Activated CD8-positive, alpha-beta memory T cell treated with anti-CD3 and anti-CD28 coated beads, Interleukin-2, amount 50 U/mL, for 4 hours (primary cell): Measurements from ENCODE around the gene FNDC3A.
"Not testable (repeated sequence)": the region's sequence is repeated elsewhere in the genome, so short reads cannot be mapped to it uniquely, and the experiment has no call there.

ENCODE experiments used
- DNase-seq: peaks from one replicate; pipeline ENCODE4 v3.0.0-alpha.2; 2020

The FNDC3A gene

DNA sequence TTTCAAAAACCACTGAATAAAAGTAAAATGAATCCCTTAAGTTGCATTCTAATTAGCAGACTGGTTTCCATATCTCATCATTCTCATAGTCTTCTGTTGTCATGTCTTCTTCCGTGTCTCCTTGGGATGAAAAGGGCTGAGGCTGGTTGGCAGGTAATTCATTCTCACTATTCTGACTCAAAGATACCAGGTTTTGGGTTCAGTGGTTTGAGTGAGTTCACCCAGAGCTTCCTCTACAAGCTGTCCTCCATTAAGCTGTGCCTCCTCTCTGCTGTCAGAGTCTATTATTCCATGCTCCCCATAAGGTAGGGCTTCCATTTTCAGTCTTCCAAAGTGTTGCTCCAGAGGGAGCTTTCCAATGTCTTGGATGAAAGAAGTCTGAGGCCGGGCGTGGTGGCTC lies 68.3 kb downstream of the FNDC3A start:
- DNase-seq: no peak

DNA sequence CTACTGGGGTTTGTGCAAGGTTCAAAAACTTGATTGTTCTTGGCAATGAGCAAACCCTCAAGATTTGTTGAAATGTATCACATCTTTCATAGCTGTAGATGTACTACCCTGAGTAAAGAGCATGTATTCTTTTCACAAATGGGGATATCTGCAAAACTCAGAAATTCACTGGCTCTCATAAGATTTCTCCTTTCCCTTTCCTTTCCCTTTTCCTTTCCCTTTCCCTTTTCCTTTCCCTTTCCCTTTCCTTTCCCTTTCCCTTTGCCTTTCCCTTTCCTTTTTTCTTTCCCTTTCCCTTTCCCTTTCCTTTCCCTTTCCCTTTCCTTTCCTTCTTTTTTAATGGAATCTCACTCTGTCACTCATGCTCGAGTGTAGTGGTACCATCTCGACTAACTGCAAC lies 69.1 kb downstream of the FNDC3A start:
- DNase-seq: no peak

GRCh38 chr13:49046002-49046401 lies 70.3 kb downstream of the FNDC3A start:
- DNase-seq: no peak

- no peak for DNase-seq
Observed at GRCh38 chr13:49046519-49046918, 70.8 kb downstream of the FNDC3A start.

DNA sequence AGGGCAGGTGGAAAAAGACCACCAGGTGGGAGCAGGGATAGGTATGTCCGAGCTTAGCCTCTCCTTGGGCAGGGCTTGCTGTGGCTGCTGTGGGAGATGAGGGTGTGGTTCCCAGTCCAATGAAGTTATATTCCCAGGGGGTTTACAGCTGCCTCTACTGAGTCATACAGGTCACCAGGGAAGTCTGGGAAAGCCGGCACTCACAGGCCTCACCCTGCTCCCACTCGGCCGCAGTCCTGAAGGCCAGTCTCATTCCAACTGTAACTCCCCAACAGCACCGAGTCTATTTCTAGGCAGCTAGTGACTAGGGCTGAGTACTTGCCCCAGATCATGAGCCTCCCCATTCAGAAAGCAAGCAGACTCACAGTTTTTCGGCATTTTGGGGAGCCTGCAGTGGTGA lies 77.1 kb downstream of the FNDC3A start:
- no peak for DNase-seq

- DNase-seq: no peak
Observed at GRCh38 chr13:49053215-49053614, 77.5 kb downstream of the FNDC3A start.

DNA sequence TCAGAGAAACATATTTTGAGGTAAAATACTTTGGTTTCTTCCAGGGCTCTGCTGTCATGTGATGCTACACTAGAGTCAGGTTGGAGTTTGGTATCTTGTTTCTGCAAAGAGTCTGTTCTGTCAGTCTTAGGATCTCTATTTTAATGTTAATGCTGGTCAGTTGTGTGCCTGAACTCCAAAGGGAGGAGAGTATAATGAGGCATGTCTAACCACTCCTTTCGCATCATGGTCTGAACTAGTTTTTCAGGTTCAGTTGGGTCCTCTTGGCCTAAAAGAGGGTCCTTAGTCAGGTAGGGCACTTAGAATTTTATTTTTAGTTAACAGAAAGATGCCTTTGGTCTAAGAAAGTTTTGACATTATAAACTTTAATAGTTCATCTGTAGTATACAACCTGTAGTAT lies 78.2 kb downstream of the FNDC3A start:
- DNase-seq: no peak

DNA sequence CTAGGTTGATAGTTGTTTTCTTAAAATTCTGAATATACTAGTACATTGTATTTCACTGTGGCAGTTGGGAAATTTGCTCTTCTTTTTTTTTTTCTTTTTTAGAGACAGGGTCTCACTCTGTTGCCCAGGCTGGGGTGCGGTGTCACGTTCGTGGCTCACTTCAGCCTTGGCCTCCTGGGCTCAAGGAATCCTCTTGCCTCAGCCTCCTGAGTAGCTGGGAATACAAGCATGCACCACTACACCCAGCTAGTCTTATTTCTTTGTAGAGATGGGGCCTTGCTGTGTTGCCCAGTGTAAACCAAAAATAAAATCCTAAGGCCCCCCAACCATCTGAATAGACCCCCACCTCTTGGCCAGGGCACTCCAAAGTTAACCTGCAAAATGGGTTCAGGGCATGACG lies 79.3 kb downstream of the FNDC3A start:
- DNase-seq: no peak

DNA sequence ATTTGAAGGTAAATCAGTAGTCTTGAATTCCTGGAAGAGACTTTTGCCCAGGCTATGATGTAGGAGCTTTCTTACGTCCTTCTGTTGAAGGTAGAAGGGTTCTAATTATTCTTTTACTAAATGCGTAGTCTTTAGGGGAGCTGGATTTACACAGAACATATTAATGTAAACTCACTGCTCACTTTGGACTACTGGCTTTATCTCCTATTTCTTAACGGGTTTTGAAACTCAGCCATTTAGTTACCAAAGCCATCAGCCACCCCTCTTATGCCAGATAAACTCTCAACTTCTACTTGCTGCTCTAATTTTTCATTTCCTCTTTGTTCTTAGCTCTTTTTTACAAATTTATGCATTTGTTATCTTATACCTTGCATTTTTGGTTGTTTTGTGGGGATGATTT lies 81.5 kb downstream of the FNDC3A start:
- DNase-seq: no peak

- no peak for DNase-seq
Observed at GRCh38 chr13:49058761-49059160, 83.0 kb downstream of the FNDC3A start.

- DNase-seq: no peak
Observed at GRCh38 chr13:49060678-49061387, 85.1 kb downstream of the FNDC3A start.

- DNase-seq: not testable (repeated sequence)
Observed at GRCh38 chr13:49061388-49061752, 85.7 kb downstream of the FNDC3A start.

GRCh38 chr13:49062297-49062896 lies 86.7 kb downstream of the FNDC3A start:
- DNase-seq: no peak

GRCh38 chr13:49063011-49063410 lies 87.3 kb downstream of the FNDC3A start:
- DNase-seq: no peak

GRCh38 chr13:49063497-49063896 lies 87.8 kb downstream of the FNDC3A start:
- DNase-seq: no peak

DNA sequence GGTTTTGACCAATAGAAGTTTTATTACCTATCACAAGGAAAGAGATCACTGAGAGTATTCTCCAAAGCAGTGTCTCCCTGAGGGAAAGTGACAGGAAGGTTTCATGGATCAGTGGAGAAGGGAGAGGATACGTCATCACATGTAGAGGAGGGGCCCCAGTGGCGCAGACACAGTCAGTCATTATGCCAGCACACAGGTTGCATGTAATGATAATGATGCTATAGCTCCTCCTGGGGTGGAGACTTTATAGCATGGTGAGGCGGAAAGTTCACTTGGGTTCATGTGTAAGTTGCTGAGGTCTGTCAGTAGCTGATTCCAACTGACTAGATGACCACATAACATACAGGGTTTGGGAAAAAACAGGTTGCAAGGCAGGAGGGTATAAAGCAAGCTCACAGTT lies 88.8 kb downstream of the FNDC3A start:
- no peak for DNase-seq

DNA sequence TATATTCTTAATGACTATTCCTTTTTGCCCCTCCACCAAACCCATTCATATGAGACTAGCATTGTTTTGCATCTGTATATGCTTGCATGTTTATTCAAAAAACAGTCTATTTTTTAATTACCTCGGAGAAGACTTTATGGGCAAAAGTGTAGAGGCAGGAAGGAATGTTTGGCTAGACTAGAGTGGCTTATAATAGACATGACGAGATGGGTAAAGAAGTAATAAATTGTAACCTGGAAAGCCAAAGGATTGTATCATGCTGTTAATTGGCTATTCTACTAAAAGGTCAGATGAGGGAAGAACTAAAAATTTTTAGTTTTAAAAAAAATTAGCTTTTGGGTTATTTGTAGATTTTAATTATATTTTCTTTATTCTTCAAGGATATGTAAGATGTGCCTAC lies 91.1 kb downstream of the FNDC3A start:
- DNase-seq: no peak

DNA sequence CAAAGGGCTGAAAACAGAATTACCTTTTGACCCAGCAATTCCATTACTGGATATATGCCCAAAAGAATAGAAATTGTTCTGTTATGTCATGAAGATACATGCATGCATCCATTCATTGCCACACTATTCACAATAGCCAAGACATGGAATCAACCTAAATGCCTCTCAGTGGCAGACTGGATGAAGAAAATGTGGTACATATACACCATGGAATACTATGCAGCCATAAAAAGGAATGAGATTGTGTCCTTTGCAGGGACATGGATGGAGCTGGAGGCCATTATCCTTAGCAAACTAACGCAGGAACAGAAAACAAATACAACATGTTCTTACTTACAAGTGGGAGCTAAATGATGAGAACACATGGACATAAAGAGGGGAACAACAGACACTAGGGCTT lies 92.8 kb downstream of the FNDC3A start:
- not testable (repeated sequence) for DNase-seq

GRCh38 chr13:49070021-49070420 lies 94.3 kb downstream of the FNDC3A start:
- DNase-seq: not testable (repeated sequence)

- no peak for DNase-seq
Observed at GRCh38 chr13:49071341-49071937, 95.7 kb downstream of the FNDC3A start.

DNA sequence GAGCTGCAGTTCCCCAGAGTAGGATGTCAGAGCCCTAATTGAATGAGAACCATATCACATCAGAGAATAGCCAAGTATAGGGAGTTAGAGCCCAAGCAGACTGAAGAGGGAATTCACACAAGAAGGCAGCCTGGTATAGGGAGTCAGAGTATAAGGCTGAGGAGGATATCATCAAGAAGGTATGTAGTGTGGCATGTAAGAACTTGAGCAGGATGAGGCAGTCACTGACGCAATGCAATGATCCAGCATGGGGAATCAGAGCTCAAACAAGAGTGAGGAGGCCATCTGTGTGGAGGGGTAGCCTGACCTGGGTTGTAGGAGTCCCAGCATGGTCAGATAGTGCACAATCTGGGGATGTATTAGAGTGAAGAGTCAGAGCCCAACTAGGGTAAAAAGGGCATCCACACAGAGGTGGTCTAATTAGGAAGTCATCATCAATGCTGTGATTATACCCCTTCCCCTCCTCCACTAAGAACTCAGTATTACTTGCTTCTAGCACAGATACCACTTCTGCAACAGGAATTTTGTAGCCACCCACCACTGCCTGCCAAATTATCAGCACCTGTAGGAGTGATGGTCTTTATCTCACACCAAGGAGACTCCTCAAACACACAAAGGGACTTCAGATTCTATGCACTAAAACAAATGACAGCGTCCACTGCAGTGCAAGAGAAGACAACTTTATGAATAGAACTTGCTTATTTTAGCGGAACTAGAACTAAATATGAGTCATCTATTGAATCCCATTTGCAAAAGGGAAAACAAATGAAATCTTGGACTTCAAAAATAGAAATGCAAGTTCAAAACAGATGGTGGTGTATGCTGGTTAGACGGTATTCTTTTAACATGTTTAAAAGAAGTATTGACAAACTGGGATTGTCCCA lies 107.2 kb downstream of the FNDC3A start:
- DNase-seq: no peak

- DNase-seq: no peak
Observed at GRCh38 chr13:49084961-49085360, 109.2 kb downstream of the FNDC3A start.

DNA sequence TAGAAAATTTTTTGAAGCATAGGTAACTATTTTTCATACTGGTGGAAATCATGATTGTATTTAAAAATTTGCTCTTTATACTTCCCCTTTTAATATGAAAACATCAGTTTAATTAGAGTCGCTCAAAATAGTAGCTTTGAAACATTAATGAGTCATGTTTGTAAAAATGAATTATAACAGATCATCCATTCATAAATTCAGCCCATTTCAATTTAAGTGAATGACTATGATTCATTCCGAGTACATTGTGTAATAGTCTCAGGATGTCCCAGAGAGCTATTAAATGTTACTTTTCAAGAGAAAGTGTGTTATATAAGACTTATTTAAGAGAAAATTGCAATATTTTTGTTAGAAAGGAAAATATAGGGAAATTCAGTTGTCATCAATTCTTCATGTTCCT lies 111.0 kb downstream of the FNDC3A start:
- no peak for DNase-seq

DNA sequence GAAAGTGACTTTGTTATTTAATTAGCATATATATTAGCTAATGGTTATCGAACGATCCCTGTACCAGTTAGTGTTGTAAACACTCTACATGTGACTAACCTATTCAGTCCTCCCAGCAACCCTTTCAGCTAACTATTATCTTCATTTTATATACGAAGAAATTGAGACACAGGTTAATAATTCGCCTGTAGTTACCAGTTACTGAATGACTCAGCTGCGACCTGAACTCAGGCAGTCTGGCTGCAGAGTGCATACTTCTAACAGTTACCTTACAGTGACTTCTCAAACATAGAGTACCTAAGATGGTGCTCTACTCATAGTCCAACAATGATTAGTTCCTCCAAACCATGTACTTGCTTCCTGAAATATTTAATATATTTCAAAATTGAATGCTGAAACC lies 117.7 kb downstream of the FNDC3A start:
- DNase-seq: no peak
